Pancreas (tissue), 10 donors: ENCODE measurements around the gene ERV3-1. TPM values are rescaled to one million over a fixed set of nuclear protein-coding genes. Genes with fewer than 3 reads are reported as not detected.
"Not testable (repeated sequence)": the region's sequence is repeated elsewhere in the genome, so short reads cannot be mapped to it uniquely, and the experiment has no call there.

Experiments
- ATAC-seq, 4 donors: fragments of 200-7000 bp; cut with Tn5 transposase; one replicate each; pipeline versions ENCODE4 v1.8.0 to v1.9.1; 2020; ENCODE audit warnings: mild to moderate bottlenecking in 4 of 4, moderate library complexity in 4 of 4
- DNase-seq, 6 donors: peaks; one replicate each; pipeline ENCODE4 v3.0.0-alpha.2; 2020
- FAIRE-seq: peaks from 2 replicates; lab custom pipeline; 2012; peaks lifted over from hg19 to GRCh38; lab: Jason Lieb, UNC
- H3K27ac ChIP-seq, 4 donors: fragments of 200-600 bp; sonication (generic); 1 replicate in 3 of 4; 2 replicates in 1 of 4; pipeline versions ENCODE4 v1.5.0 to v1.8.0; 2020
- H3K27me3 ChIP-seq, 4 donors: fragments of 200-600 bp; one replicate each; pipeline ENCODE4 v1.8.0; 2021
- H3K36me3 ChIP-seq, 3 donors: fragments of 200-600 bp; sonication (generic) in 1 of 3; one replicate each; pipeline versions ENCODE4 v1.5.0 to v1.8.0; 2020 to 2021
- H3K4me1 ChIP-seq, 3 donors: fragments of 200-600 bp; one replicate each; pipeline ENCODE4 v1.8.0; 2021
- H3K4me3 ChIP-seq, 4 donors: fragments of 200-600 bp; sonication (generic) in 2 of 4; one replicate each; pipeline versions ENCODE4 v1.5.0 to v1.8.0; 2020 to 2021
- H3K9me3 ChIP-seq, 4 donors: fragments of 200-600 bp; one replicate each; pipeline ENCODE4 v1.8.0; 2021
- WGBS, 2 donors: extraction: QIAGEN DNeasy Blood & Tissue Kit; methylation state at CpG; one replicate each; pipeline ENCODE4 v1.1.7; 2013; 5-methylcytosine and 5-hydroxymethylcytosine counted together
- intact Hi-C, 3 donors: fragments of 100-400 bp; cut with DNase I; formaldehyde crosslinking; loops; one replicate each; pipeline versions ENCODE4 v1.11.1 to v1.14.2; 2022
- polyA plus RNA-seq, 2 donors: library from polyadenylated mRNA; stranded (reverse); fragments of 200-250 nt; gene quantifications; one replicate each; pipeline ENCODE4 v1.2.3, GENCODE V29; 2013
- total RNA-seq, 6 donors: library from RNA; stranded (reverse); fragmentation: NEBNext Ultra II Directional in 4 of 6; extraction: Animal tissue kit (Norgen Biotek cat#: 25700) in 4 of 6; gene quantifications; one replicate each; pipeline versions ENCODE4 v1.2.1 to v1.2.4, GENCODE V29; 2021 to 2023
- TF ChIP-seq, protein P1 (sequence below), 4 donors: fragments of 200-600 bp; sonication (generic) in 3 of 4; IDR thresholded peaks; one replicate each; pipeline versions ENCODE4 v1.5.0 to v1.8.0; 2021; ENCODE audit warnings: antibody characterized with exemption in 4 of 4
- donor health status: healthy with polysubstance abuse.
- donor health status: DM: no; HTN: no; CAD: no; lungs with moderate emphysema.
- donor health status: DM: no; HTN: no; CAD: no.
- donor health status: control.
- donor health status: control.
- donor health status: Bipolar disorder and iron deficiency.
- donor health status: DM: yes; HTN: yes; CAD: no.
- donor health status: DM: no; HTN: no; CAD: no.
- donor health status: DM: no; HTN: no; CAD: no.
- donor health status: DM: yes; HTN: yes; CAD: no.

ERV3-1 gene
- total and polyA plus RNA-seq, 8 donors: 2.7 to 12.7 (median 4.5) TPM

DNA sequence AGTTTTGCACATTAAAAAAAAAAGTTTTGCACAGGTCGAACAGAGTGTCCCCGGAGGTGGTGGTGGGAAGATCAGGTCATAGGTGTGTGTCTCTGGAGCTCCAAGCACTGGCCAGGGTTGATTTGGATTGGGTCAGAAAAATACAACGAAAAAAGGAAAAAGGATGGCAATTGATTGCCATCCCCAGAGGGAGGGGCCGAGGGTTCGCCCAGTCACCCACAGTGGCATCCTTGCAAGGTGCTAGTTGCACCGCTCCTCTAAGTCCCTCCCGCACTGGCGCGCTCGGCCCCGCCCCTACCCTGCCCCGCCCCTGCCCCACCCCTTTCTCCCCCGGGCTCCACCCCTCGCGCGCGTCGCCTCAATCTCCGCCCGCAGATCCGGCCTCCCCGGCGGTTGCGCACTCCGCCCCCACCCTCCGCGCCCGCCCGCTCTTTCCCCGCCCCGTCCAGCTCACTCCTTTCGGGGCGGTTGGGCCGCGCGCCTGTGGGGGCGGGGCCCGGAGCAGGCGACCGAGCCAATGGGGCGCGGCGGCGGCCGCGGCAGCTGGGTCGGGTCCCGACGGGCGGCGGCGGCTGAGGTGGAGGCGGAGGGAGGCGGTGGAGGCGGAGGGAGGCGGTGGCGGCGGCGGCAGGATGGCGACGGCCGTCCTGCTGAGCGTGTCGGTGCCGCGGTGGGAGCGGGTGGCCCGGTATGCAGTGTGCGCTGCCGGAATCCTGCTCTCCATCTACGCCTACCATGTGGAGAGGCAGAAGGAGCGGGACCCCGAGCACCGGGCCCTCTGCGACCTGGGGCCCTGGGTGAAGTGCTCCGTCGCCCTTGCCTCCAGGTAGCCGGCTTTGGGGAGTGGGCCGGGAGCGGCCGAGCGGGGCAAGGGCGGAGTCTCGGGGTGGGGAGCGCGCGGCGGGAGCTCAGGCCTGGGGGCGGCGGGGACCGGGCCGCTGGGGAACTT is 31.5 kb upstream of the ERV3-1 start:
- H3K27ac ChIP-seq: peak overlapping the region; percentile 68 to 86 (median 78)
- no peaks in the 10 kb centered on the region for H3K27me3 ChIP-seq
- peak; percentile 90 to 95 (median 92) for ATAC-seq
- WGBS, 2 donors: 2 to 6% methylated on average over 23 to 91 of the region's 92 CpGs
- intact Hi-C loops: no loop called here
- FAIRE-seq: no peak
- no peaks in the 10 kb centered on the region for H3K9me3 ChIP-seq
- H3K36me3 ChIP-seq: no peaks in the 10 kb centered on the region
- peak; percentile 93 to 97 (median 95) for DNase-seq
- TF ChIP-seq, protein P1, sequence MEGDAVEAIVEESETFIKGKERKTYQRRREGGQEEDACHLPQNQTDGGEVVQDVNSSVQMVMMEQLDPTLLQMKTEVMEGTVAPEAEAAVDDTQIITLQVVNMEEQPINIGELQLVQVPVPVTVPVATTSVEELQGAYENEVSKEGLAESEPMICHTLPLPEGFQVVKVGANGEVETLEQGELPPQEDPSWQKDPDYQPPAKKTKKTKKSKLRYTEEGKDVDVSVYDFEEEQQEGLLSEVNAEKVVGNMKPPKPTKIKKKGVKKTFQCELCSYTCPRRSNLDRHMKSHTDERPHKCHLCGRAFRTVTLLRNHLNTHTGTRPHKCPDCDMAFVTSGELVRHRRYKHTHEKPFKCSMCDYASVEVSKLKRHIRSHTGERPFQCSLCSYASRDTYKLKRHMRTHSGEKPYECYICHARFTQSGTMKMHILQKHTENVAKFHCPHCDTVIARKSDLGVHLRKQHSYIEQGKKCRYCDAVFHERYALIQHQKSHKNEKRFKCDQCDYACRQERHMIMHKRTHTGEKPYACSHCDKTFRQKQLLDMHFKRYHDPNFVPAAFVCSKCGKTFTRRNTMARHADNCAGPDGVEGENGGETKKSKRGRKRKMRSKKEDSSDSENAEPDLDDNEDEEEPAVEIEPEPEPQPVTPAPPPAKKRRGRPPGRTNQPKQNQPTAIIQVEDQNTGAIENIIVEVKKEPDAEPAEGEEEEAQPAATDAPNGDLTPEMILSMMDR (IDR thresholded peaks at IDR 0.05): no peak
- peaks cover 0 to 12% (median 0%) of the 10 kb centered on the region in 3 donors for H3K4me1 ChIP-seq
- peak overlapping the region; percentile 42 to 67 (median 54) for H3K4me3 ChIP-seq

DNA sequence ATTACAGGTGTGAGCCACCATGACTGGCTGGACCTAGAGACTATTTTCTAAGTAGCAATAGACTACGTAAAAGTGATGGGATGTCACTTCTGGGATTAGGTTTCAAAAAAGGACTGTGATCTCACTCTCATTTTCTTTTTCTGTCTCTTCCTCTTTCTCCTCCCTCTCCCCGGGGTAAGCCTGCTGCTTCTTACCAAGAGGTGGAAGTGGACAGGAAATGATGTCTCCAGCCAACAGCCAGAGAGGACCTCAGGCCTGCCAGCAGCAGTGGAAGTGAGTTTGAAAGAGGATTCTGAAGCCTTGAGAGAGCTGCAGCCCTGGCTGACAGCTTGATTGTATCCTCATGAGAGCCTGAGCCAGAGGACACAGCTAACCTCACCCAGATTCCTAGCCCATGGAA is 30.0 kb upstream of the ERV3-1 start:
- H3K36me3 ChIP-seq, H3K9me3 ChIP-seq, FAIRE-seq, H3K4me3 ChIP-seq, intact Hi-C loops, H3K27me3 ChIP-seq: not testable (repeated sequence)
- Histone ChIP-seq H3K27ac (peak overlapping the region in 2 of 4 donors; percentile 47 to 50), H3K4me1 (peaks cover 0 to 12% (median 0%) of the 10 kb centered on the region in 3 donors)
- 63 to 64% methylated on average over 2 of the region's 2 CpGs for WGBS, 2 donors
- ATAC-seq (peak in 1 of 4 donors; percentile 4), DNase-seq (peak in 1 of 6 donors; percentile 25)

DNA sequence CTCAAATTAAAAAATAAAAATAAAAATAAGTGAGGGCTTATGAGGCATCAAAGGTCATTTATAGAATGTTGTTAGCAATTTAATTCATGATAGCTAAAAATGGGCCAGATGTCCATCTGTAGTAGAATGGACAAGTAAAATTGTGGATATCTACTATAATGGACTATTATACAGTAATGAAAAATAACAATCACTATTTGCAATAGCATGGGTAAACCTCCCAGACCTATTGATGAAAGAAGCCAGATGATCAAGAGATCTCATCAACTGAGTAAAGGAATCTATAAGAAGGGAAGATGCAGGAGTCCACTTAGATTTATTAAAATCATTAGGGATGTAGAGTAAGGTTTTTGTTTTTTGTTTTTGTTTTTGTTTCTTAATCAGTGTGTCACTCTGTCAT is 29.0 kb upstream of the ERV3-1 start:
- H3K9me3 ChIP-seq, H3K27me3 ChIP-seq, intact Hi-C loops, H3K4me3 ChIP-seq, FAIRE-seq, H3K27ac ChIP-seq, ATAC-seq, H3K36me3 ChIP-seq, DNase-seq: not testable (repeated sequence)
- peaks cover 0 to 12% (median 0%) of the 10 kb centered on the region in 3 donors for H3K4me1 ChIP-seq

DNA sequence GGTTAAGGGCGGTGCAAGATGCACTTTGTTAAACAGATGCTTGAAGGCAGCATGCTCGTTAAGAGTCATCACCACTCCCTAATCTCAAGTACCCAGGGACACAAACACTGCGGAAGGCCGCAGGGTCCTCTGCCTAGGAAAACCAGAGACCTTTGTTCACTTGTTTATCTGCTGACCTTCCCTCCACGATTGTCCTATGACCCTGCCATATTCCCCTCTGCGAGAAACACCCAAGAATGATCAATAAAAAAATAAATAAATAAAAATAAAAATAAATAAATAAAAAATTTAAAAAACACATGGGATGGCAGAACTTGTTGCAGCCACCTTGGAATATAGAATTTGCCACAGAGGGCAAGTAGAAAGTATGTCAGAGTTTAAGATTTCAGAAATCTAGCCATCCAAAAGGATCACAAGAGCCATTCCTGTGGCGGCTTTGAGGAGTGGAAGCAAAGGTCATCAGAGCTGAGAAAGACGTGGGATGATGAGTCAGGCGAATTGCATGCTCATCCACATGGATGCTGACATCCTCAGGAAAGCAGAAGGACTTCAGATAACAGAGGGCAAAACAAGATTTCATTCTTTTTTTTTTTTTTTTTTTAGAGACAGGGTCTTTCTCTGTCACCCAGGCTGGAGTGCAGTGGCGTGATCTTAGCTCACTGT is 27.8 kb upstream of the ERV3-1 start:
- FAIRE-seq, H3K27me3 ChIP-seq, DNase-seq, H3K27ac ChIP-seq, intact Hi-C loops, ATAC-seq, H3K4me3 ChIP-seq, H3K9me3 ChIP-seq, H3K4me1 ChIP-seq, H3K36me3 ChIP-seq: not testable (repeated sequence)
- WGBS, 2 donors: 69 to 81% methylated on average over 7 to 9 of the region's 10 CpGs

DNA sequence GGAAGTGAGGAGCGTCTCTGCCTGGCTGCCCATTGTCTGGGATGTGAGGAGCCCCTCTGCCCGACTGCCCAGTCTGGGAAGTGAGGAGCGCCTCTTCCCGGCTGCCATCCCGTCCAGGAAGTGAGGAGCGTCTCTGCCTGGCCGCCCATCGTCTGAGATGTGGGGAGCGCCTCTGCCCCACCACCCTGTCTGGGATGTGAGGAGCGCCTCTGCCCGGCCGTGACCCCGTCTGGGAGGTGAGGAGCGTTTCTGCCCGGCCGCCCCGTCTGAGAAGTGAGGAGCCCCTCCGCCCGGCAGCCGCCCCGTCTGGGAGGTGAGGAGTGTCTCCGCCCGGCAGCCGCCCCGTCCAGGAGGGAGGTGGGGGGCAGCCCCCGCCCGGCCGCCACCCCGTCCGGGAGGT is 26.9 kb upstream of the ERV3-1 start:
- ATAC-seq, H3K4me3 ChIP-seq, intact Hi-C loops, FAIRE-seq, H3K27me3 ChIP-seq, H3K9me3 ChIP-seq, H3K4me1 ChIP-seq, H3K27ac ChIP-seq, H3K36me3 ChIP-seq: not testable (repeated sequence)
- DNase-seq: peak in 1 of 6 donors; percentile 35
- WGBS, 2 donors: 90 to 97% methylated on average over 27 to 30 of the region's 30 CpGs

DNA sequence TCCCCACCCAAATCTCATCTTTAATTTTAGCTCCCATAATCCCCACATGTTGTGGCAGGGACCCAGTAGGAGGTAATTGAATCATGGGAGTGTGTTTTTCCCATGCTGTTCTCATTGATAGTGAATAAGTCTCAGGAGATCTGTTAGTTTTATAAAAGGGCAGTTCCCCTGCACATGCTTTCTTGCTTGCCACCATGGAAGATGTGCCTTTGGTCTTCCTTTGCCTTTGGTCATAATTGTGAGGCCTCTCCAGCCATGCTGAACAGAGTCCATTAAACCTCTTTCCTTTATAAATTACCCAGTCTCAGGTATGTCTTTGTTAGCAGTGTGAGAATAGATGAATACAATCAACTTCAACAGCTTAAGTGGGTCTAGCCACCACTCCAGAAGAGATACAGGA is 18.5 kb upstream of the ERV3-1 start:
- H3K27ac ChIP-seq, H3K9me3 ChIP-seq, DNase-seq, FAIRE-seq, H3K27me3 ChIP-seq, H3K4me3 ChIP-seq, H3K36me3 ChIP-seq, intact Hi-C loops, ATAC-seq, H3K4me1 ChIP-seq: not testable (repeated sequence)

DNA sequence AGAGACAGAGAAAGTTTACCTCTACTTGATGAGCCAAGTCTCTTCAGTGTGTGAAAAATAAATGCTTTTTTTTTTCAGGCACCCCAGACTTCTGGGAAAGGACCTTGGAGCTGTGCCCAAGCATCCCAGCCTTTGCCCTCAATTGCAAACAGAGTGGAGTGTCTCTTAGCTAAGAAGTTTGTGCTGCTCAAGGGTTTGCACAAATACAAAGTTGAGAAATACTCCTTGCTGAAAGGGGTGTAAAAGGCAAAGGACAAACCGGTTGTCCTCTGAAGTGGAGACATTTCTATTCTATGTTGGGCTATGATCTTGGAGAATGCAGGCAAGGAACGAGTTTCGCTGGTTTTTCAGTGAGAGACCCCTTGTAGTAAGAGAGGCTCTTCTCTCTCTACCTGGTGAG is 14.5 kb upstream of the ERV3-1 start:
- H3K4me3 ChIP-seq, H3K9me3 ChIP-seq, H3K27ac ChIP-seq, H3K27me3 ChIP-seq, H3K36me3 ChIP-seq, intact Hi-C loops, FAIRE-seq, H3K4me1 ChIP-seq, DNase-seq: not testable (repeated sequence)
- WGBS, 2 donors: 62 to 79% methylated on average over 2 of the region's 3 CpGs
- ATAC-seq: peak in 1 of 4 donors; percentile 11

DNA sequence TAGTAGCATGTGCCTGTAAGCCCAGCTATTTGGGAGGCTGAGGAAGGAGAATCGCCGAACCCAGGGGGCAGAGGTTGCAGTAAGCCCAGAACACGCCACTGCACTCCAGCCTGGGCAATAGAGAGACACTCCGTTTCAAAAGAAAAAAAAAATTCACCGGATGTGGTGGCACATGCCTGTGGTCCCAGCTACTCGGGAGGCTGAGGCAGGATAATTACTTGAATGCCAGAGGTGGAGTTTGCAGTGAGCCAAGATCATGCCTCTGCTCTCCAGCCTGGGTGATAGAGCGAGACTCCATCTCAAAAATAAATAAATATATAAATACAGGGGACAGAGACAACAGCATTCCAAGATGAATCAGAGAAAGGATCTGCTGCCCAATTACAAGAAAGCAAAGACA is 3.4 kb upstream of the ERV3-1 start:
- H3K36me3 ChIP-seq, DNase-seq, H3K27me3 ChIP-seq, H3K27ac ChIP-seq, H3K9me3 ChIP-seq, ATAC-seq, H3K4me1 ChIP-seq, FAIRE-seq, H3K4me3 ChIP-seq, intact Hi-C loops: not testable (repeated sequence)
- 78 to 88% methylated on average over 7 of the region's 7 CpGs for WGBS, 2 donors

DNA sequence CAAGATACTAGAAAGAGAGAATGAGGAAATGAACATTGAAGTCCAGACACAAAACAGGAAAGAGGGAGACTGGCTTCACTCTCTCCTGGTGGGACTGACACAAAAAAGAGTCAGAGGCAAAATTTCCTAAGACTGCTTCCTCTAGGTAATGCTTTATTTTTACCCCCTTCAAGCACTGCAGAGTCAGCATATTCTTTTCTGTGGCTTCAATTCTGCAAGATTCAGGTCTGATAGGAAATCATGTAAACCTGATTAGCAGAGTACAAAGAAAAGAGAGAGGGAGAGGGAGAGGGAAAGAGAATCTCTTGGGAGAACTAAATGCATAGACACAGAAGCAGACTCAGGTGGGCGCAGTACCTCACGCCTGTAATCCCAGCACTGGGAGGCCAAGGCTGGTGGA is 2.9 kb upstream of the ERV3-1 start:
- H3K27ac ChIP-seq, intact Hi-C loops, ATAC-seq, H3K27me3 ChIP-seq, H3K4me3 ChIP-seq, DNase-seq, H3K9me3 ChIP-seq, FAIRE-seq, H3K36me3 ChIP-seq: not testable (repeated sequence)
- 83 to 100% methylated on average over 2 of the region's 2 CpGs for WGBS, 2 donors
- H3K4me1 ChIP-seq: peaks cover 6 to 12% (median 9%) of the 10 kb centered on the region in 3 donors

DNA sequence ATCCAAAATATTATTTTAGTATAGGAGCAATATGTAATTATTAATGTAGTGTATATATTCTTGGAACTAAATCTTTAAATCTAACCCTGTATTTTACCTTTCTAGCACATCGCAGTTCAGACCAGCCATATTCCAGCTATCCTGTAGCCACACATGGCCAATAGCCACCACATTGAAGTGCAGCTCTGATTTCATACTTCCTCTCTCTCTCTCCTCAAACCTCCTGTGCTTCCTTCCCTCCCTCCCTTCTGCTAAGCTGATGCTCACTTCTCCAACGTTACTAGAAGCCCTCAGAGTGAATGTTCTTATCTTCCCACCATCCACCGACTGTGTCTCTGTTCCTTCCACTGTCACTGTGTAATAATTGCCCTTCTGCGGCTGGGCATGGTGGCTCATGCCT is 549 bp upstream of the ERV3-1 start:
- ATAC-seq: peak in 2 of 4 donors; percentile 21 to 26
- peak overlapping the region in 2 of 4 donors; percentile 75 to 80 for H3K4me3 ChIP-seq

More for the DNA sequence above, 549 bp upstream of the ERV3-1 start:
- intact Hi-C loops, H3K36me3 ChIP-seq, FAIRE-seq, H3K9me3 ChIP-seq, H3K27me3 ChIP-seq, DNase-seq: not testable (repeated sequence)
- 85 to 91% methylated on average over 4 of the region's 4 CpGs for WGBS, 2 donors
- Histone ChIP-seq H3K4me1 (peaks cover 10 to 12% (median 12%) of the 10 kb centered on the region in 3 donors), H3K27ac (peak overlapping the region; percentile 64 to 86 (median 80))
